GM23248 (cell line): ENCODE data around the gene ZC3H11A. TPM values are rescaled to one million over a fixed set of nuclear protein-coding genes. Genes with fewer than 3 reads are reported as not detected.

Experiments used
- DNase-seq: peaks from one replicate; pipeline ENCODE4 v3.0.0-alpha.2; 2015
- H2AFZ ChIP-seq: fragments of 200-600 bp; sonication (generic); 2 replicates; pipeline ENCODE4 v1.6.1; 2016; ENCODE audit warnings: antibody characterized with exemption
- H3F3A ChIP-seq: fragments of 200-600 bp; sonication (generic); 2 replicates; pipeline ENCODE4 v1.6.1; 2016; ENCODE audit warnings: mild to moderate bottlenecking, antibody characterized with exemption, mixed run types; ENCODE audit not compliant: insufficient read depth
- H3K27ac ChIP-seq: fragments of 200-600 bp; sonication (generic); 2 replicates; pipeline ENCODE4 v1.5.1; 2016; ENCODE audit warnings: mild to moderate bottlenecking
- H3K27me3 ChIP-seq: fragments of 200-600 bp; sonication (generic); replicated peaks from 2 replicates; pipeline ENCODE4 v1.6.1; 2016; ENCODE audit warnings: mild to moderate bottlenecking; ENCODE audit not compliant: insufficient read depth
- H3K36me3 ChIP-seq: fragments of 200-600 bp; sonication (generic); 2 replicates; pipeline ENCODE4 v1.6.1; 2016; ENCODE audit warnings: low read depth, mild to moderate bottlenecking
- H3K4me1 ChIP-seq: fragments of 200-600 bp; sonication (generic); 2 replicates; pipeline ENCODE4 v1.6.1; 2016; ENCODE audit warnings: mild to moderate bottlenecking; ENCODE audit not compliant: insufficient read depth
- H3K4me2 ChIP-seq: fragments of 200-600 bp; sonication (generic); one replicate; pipeline ENCODE4 v1.6.1; 2016; ENCODE audit warnings: mild to moderate bottlenecking; ENCODE audit not compliant: unreplicated experiment
- H3K4me3 ChIP-seq: fragments of 200-600 bp; sonication (generic); 2 replicates; pipeline ENCODE4 v1.5.1; 2016; ENCODE audit warnings: mild to moderate bottlenecking
- H3K79me2 ChIP-seq: fragments of 200-600 bp; sonication (generic); 2 replicates; pipeline ENCODE4 v1.6.1; 2016; ENCODE audit warnings: mild to moderate bottlenecking; ENCODE audit not compliant: insufficient read depth
- H3K9ac ChIP-seq: fragments of 200-600 bp; sonication (generic); 2 replicates; pipeline ENCODE4 v1.6.1; 2016; ENCODE audit warnings: mild to moderate bottlenecking
- H3K9me2 ChIP-seq: fragments of 200-600 bp; sonication (generic); 2 replicates; pipeline ENCODE4 v1.6.1; 2016; ENCODE audit warnings: mixed run types, mild to moderate bottlenecking, moderate library complexity; ENCODE audit not compliant: insufficient read depth
- H3K9me3 ChIP-seq: fragments of 200-600 bp; sonication (generic); one replicate; pipeline ENCODE4 v1.6.1; 2017; ENCODE audit warnings: low read depth
- H4K20me1 ChIP-seq: fragments of 200-600 bp; sonication (generic); 2 replicates; pipeline ENCODE4 v1.6.0; 2016; ENCODE audit not compliant: insufficient read depth
- EZH2 ChIP-seq: fragments of 200-600 bp; sonication (generic); IDR thresholded peaks from 2 replicates; pipeline ENCODE4 v1.6.1; 2018; ENCODE audit warnings: antibody characterized with exemption, mild to moderate bottlenecking; ENCODE audit not compliant: insufficient read depth, poor library complexity, severe bottlenecking
- EZH2phosphoT487 ChIP-seq: fragments of 200-600 bp; sonication (generic); IDR thresholded peaks from 2 replicates; pipeline ENCODE4 v1.6.1; 2018; ENCODE audit warnings: antibody characterized with exemption, moderate library complexity, mild to moderate bottlenecking, low read depth; ENCODE audit not compliant: insufficient read depth
- WGBS, 2 experiments: methylation state at CpG; one replicate each; pipeline ENCODE4 v1.1.6; 2015 to 2017; ENCODE audit warnings: low lambda C conversion rate in 2 of 2, low coverage in 1 of 2; ENCODE audit errors: missing lambda C conversion rate in 2 of 2; 5-methylcytosine and 5-hydroxymethylcytosine counted together
- in situ Hi-C: fragments of 300-500 bp; cut with MboI; formaldehyde crosslinking; loops from 2 replicates; pipeline ENCODE4 v1.15.0; 2020
- polyA plus RNA-seq: library from polyadenylated mRNA; unstranded; fragments of >200 nt; fragmentation: Nextera tagmentation; extraction: Ambion mirVana; gene quantifications from 2 replicates; pipeline ENCODE4 v1.2.1, GENCODE V29; 2016
- small RNA-seq: library from RNA; depleted of rRNA; stranded (forward); fragments of <200 nt; gene quantifications from one replicate; pipeline ENCODE3, GENCODE V24; 2014; ENCODE audit warnings: low read depth, low replicate concordance
- total RNA-seq: library from RNA; depleted of rRNA; stranded (reverse); fragments of >200 nt; shearing (Covaris generic); gene quantifications from 2 replicates; pipeline ENCODE4 v1.2.3, GENCODE V29; 2014; rRNA removed

The ZC3H11A gene
- total and polyA plus RNA-seq, 2 experiments from 2014 or later, result 35.9 to 81.6 TPM

DNA sequence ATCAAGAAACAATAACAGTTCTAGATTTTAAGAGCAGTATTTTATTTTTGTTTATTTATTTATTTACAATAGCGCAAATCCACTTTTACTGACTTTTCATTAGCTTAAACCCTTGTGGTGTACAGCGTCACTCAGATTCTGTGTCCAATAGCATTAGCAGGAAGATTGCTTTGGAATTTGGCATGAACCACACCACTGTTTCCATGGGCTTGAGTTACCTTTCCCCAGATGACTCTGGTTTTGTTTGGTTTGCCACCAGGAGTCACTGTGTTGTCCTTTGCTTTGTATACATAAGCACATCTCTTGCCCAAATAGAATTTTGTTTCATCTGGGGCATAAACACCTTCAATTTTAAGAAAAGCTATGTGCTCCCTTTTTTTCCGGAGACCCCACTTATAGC, 40.1 kb downstream of the ZC3H11A start:
- H3K4me2 ChIP-seq, result no peak overlapping the region
- WGBS, 2 experiments, result 94 to 96% methylated on average over 3 of the region's 3 CpGs
- no peaks in the 10 kb centered on the region for H3K9me2 ChIP-seq
- no peaks in the 10 kb centered on the region for H3K27me3 ChIP-seq
- H3F3A ChIP-seq, result peaks cover 34% of the 10 kb centered on the region
- no peak overlapping the region for H3K27ac ChIP-seq
- no peak for DNase-seq
- H3K36me3 ChIP-seq, result peaks cover 81% of the 10 kb centered on the region
- H2AFZ ChIP-seq, result no peak overlapping the region
- no peaks in the 10 kb centered on the region for H4K20me1 ChIP-seq
- no peak overlapping the region for H3K4me3 ChIP-seq
- H3K4me1 ChIP-seq, result no peaks in the 10 kb centered on the region
- H3K79me2 ChIP-seq, result peaks cover 89% of the 10 kb centered on the region
- H3K9ac ChIP-seq, result no peak overlapping the region
- in situ Hi-C loops, result no loop called here
- H3K9me3 ChIP-seq, result no peaks in the 10 kb centered on the region
- TF ChIP-seq EZH2phosphoT487 (no peak), EZH2 (no peak)

DNA sequence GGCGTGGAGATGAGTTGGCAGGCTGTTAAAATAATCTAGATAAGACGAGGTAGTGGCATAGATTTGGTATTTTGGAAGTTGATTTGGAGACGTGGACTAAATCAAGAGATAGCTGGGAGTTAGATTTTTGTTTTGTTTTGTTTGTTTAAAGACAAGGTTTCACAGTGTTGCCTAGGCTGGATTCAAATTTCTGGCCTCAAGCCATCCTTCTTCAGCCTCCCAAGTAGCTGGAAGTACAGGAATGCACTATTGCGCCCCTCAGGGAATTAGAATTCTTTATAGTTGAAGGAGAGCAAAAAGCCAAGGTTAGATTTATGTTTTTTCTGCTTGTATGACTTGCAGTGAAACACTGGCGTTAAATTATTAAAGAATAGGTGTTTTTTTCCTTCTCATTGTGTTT, 43.7 kb downstream of the ZC3H11A start:
- H3K79me2 ChIP-seq, result peaks cover 78% of the 10 kb centered on the region
- no peak overlapping the region for H3K4me2 ChIP-seq
- H3K27ac ChIP-seq, result peak overlapping the region; percentile 41
- H3K9me3 ChIP-seq, result no peaks in the 10 kb centered on the region
- no peaks in the 10 kb centered on the region for H3K4me1 ChIP-seq
- H3F3A ChIP-seq, result peaks cover 37% of the 10 kb centered on the region
- no peaks in the 10 kb centered on the region for H4K20me1 ChIP-seq
- in situ Hi-C loops, result no loop called here
- no peaks in the 10 kb centered on the region for H3K9me2 ChIP-seq
- no peak overlapping the region for H2AFZ ChIP-seq
- no peaks in the 10 kb centered on the region for H3K27me3 ChIP-seq
- peak; percentile 53 for DNase-seq
- no peak overlapping the region for H3K4me3 ChIP-seq
- H3K9ac ChIP-seq, result no peak overlapping the region
- TF ChIP-seq EZH2phosphoT487, result no peak
- no peak for TF ChIP-seq EZH2
- peaks cover 62% of the 10 kb centered on the region for H3K36me3 ChIP-seq
- 92 to 96% methylated on average over 5 of the region's 5 CpGs for WGBS, 2 experiments

DNA sequence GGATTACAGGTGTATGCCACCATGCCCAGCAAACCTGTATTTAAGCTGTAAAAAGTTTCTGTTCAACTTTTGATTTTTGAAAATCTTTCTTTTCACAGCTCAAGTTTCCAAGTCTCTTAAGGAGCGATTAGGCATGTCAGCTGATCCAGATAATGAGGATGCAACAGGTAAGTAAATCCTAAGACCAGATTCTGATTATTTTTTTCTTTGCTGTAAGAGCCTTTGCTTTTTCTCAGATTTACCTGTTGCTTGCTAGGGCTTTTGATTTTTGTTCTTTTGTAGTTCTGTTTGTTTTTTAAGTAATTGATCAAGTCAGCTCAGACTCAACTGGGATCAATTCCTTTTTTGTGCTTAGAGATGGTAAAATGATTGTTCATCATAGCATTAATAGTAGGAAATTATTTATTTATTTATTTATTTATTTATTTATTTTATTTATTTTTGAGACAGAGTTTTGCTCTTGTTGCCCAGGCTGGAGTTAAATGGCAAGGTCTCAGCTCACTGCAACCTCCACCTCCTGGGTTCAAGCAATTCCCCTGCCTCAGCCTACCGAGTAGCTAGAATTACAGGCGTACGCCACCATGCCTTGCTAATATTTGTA, 44.9 kb downstream of the ZC3H11A start:
- peaks cover 78% of the 10 kb centered on the region for H3K79me2 ChIP-seq
- no peak overlapping the region for H3K27ac ChIP-seq
- no peak overlapping the region for H3K4me2 ChIP-seq
- H2AFZ ChIP-seq, result no peak overlapping the region
- no peak for DNase-seq
- peaks cover 37% of the 10 kb centered on the region for H3F3A ChIP-seq
- no peak overlapping the region for H3K9ac ChIP-seq
- H3K27me3 ChIP-seq, result no peaks in the 10 kb centered on the region
- H3K36me3 ChIP-seq, result peaks cover 57% of the 10 kb centered on the region
- no peaks in the 10 kb centered on the region for H3K4me1 ChIP-seq
- no peaks in the 10 kb centered on the region for H3K9me2 ChIP-seq
- in situ Hi-C loops, result no loop called here
- H4K20me1 ChIP-seq, result no peaks in the 10 kb centered on the region
- no peak overlapping the region for H3K4me3 ChIP-seq
- WGBS, 2 experiments, result 97 to 99% methylated on average over 4 of the region's 4 CpGs
- H3K9me3 ChIP-seq, result no peaks in the 10 kb centered on the region
- no peak for TF ChIP-seq EZH2
- TF ChIP-seq EZH2phosphoT487, result no peak

DNA sequence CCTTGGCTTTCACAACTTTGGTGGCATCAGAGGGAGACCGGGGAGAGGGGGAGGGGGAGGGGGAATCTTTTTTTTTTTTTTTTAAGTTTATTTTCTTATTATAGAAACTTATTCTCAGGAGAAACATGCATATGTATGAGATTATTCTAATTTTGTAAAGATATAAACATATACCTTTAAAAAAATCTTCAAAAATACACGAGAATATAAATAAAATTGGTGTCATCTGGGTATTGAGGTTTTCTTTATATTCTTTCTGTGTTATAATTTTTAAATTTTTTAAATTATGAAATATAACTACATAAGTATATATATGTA, 47.1 kb downstream of the ZC3H11A start:
- 72 to 83% methylated on average over 2 of the region's 2 CpGs for WGBS, 2 experiments
- DNase-seq, result no peak
- Histone ChIP-seq H3K36me3 (peaks cover 59% of the 10 kb centered on the region), H3K9me2 (no peaks in the 10 kb centered on the region), H3K4me1 (no peaks in the 10 kb centered on the region), H3K27ac (no peak overlapping the region), H4K20me1 (no peaks in the 10 kb centered on the region), H3K79me2 (peaks cover 78% of the 10 kb centered on the region), H3K9ac (no peak overlapping the region), H3K4me3 (no peak overlapping the region), H3F3A (peaks cover 28% of the 10 kb centered on the region), H2AFZ (no peak overlapping the region), H3K9me3 (no peaks in the 10 kb centered on the region), H3K4me2 (no peak overlapping the region), H3K27me3 (no peaks in the 10 kb centered on the region)
- in situ Hi-C loops, result no loop called here
- TF ChIP-seq EZH2phosphoT487 (no peak), EZH2 (no peak)

DNA sequence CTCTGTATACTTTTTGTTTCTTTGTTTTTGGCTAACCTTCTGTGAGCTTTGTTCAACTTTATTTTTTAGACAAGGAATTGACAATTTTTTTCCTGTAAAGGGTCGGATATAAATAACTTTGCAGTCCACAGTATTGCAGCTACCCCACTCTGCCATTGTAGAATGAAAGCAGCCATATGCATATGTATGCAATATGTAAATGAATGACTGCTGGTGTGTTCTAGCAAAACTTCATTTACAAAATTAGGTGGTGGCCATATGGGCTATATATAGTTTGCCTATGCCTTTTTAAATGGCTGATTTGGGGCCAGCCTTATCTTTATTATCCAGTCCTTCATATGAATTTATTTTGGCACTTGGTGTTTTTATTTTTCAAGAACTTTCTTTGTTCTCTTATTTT, 48.0 kb downstream of the ZC3H11A start:
- peaks cover 19% of the 10 kb centered on the region; the same call in 1 of the 2 replicates for H3F3A ChIP-seq
- H2AFZ ChIP-seq, result no peak overlapping the region
- H4K20me1 ChIP-seq, result no peaks in the 10 kb centered on the region
- no peak overlapping the region for H3K9ac ChIP-seq
- in situ Hi-C loops, result no loop called here
- H3K9me3 ChIP-seq, result no peaks in the 10 kb centered on the region
- no peak overlapping the region for H3K27ac ChIP-seq
- H3K36me3 ChIP-seq, result peaks cover 59% of the 10 kb centered on the region
- no peaks in the 10 kb centered on the region for H3K4me1 ChIP-seq
- TF ChIP-seq EZH2phosphoT487 (no peak), EZH2 (no peak)
- 49 to 62% methylated on average over 1 of the region's 1 CpG for WGBS, 2 experiments
- H3K27me3 ChIP-seq, result no peaks in the 10 kb centered on the region
- H3K4me3 ChIP-seq, result no peak overlapping the region
- no peak for DNase-seq
- peaks cover 76% of the 10 kb centered on the region for H3K79me2 ChIP-seq
- H3K9me2 ChIP-seq, result no peaks in the 10 kb centered on the region
- no peak overlapping the region for H3K4me2 ChIP-seq

Small RNA genes lying within 50 kb of the gene (small RNA-seq; reads per million reads assigned to genes)
- gene ZC3H11A, result 0.19 reads per million

Other genes with a start within 250 kb of the ZC3H11A start
- 82.8 and 86.6 TPM in 2 replicates for gene ATP2B4, start 168.8 kb upstream of the ZC3H11A start, total RNA-seq
- 49.5 and 49.7 TPM in 2 replicates for gene ATP2B4, start 168.8 kb upstream of the ZC3H11A start, polyA plus RNA-seq
- gene LAX1, start 30.4 kb upstream of the ZC3H11A start, total RNA-seq, result 0.11 TPM in 1 of 2 replicates, not detected in the other
- not detected in 2 replicates for gene LAX1, start 30.4 kb upstream of the ZC3H11A start, polyA plus RNA-seq
- gene ZBED6, start within 50 bp of the ZC3H11A start, total RNA-seq, result 14.3 and 28.7 TPM in 2 replicates
- 1.7 and 3.3 TPM in 2 replicates for gene ZBED6, start within 50 bp of the ZC3H11A start, polyA plus RNA-seq
- gene SNRPE, start 66.0 kb downstream of the ZC3H11A start, total RNA-seq, result 27.6 and 47.3 TPM in 2 replicates
- gene SNRPE, start 66.0 kb downstream of the ZC3H11A start, polyA plus RNA-seq, result 233 TPM in 2 replicates